ENCODE data around the gene RGSL1. TPM values are rescaled to one million over a fixed set of nuclear protein-coding genes. Genes with fewer than 3 reads are reported as not detected.

RGSL1 gene
- polyA plus RNA-seq, 1 donor from 2014 or later: not detected

- H2AFZ ChIP-seq (ENCODE audit: low read depth, low read length): no peak overlapping the region
- no peaks in the 10 kb centered on the region for H3K9me2 ChIP-seq (ENCODE audit: insufficient read depth, low read length)
- H3K36me3 ChIP-seq (ENCODE audit: insufficient read depth, low read length): no peaks in the 10 kb centered on the region
- H3K9ac ChIP-seq (ENCODE audit: low read length): no peak overlapping the region
- no peak overlapping the region for H3K4me2 ChIP-seq (ENCODE audit: low read length)
- H3K79me2 ChIP-seq (replicated peaks; ENCODE audit: insufficient read depth, low read length): no peaks in the 10 kb centered on the region
- no peak overlapping the region for H3K4me3 ChIP-seq (ENCODE audit: low read length)
- H3K27ac ChIP-seq (ENCODE audit: low read length): no peak overlapping the region
- no peaks in the 10 kb centered on the region for H3F3A ChIP-seq (ENCODE audit: insufficient read depth, low read length, poor library complexity, severe bottlenecking)
- no peaks in the 10 kb centered on the region for H4K20me1 ChIP-seq (ENCODE audit: insufficient read depth)
- no peaks in the 10 kb centered on the region for H3K27me3 ChIP-seq (ENCODE audit: insufficient read depth, low read depth, low read length)
- no peak for TF ChIP-seq MXI1 (conservative IDR thresholded peaks at IDR 0.05; ENCODE audit: poor library complexity, severe bottlenecking)
- no peak for TF ChIP-seq CTCF (IDR thresholded peaks at IDR 0.05; ENCODE audit: poor library complexity, severe bottlenecking)
- no peak for TF ChIP-seq EP300 (conservative IDR thresholded peaks at IDR 0.05; ENCODE audit: poor library complexity, severe bottlenecking)
- no peak for TF ChIP-seq SMC3 (conservative IDR thresholded peaks at IDR 0.05; ENCODE audit: poor library complexity)
- no peak for TF ChIP-seq REST (IDR thresholded peaks at IDR 0.05; ENCODE audit: borderline replicate concordance)
- no peak for TF ChIP-seq RAD21 (conservative IDR thresholded peaks at IDR 0.05)
- no peak for TF ChIP-seq POLR2AphosphoS5 (IDR thresholded peaks at IDR 0.05)
- no peaks in the 10 kb centered on the region for H3K9me3 ChIP-seq (ENCODE audit: low read length)
Measured at GRCh38 chr1:182453631-182454030, 3.7 kb downstream of the RGSL1 start.

GRCh38 chr1:182457844-182458243 is 7.9 kb downstream of the RGSL1 start:
- no peaks in the 10 kb centered on the region for H3F3A ChIP-seq (ENCODE audit: insufficient read depth, low read length, poor library complexity, severe bottlenecking)
- H3K27ac ChIP-seq (ENCODE audit: low read length): no peak overlapping the region
- TF ChIP-seq CTCF (IDR thresholded peaks at IDR 0.05; ENCODE audit: poor library complexity, severe bottlenecking) (no peak), EP300 (conservative IDR thresholded peaks at IDR 0.05; ENCODE audit: poor library complexity, severe bottlenecking) (no peak), SMC3 (conservative IDR thresholded peaks at IDR 0.05; ENCODE audit: poor library complexity) (no peak), TAF1 (IDR thresholded peaks at IDR 0.05; ENCODE audit: low read depth) (no peak), REST (IDR thresholded peaks at IDR 0.05; ENCODE audit: borderline replicate concordance) (no peak), EZH2 (IDR thresholded peaks at IDR 0.05; ENCODE audit: borderline replicate concordance, insufficient read depth, low read length, poor library complexity, severe bottlenecking) (no peak), MXI1 (conservative IDR thresholded peaks at IDR 0.05; ENCODE audit: poor library complexity, severe bottlenecking) (no peak), POLR2AphosphoS5 (IDR thresholded peaks at IDR 0.05) (no peak), RAD21 (conservative IDR thresholded peaks at IDR 0.05) (no peak)

More at GRCh38 chr1:182457844-182458243, 7.9 kb downstream of the RGSL1 start:
- H2AFZ ChIP-seq (ENCODE audit: low read depth, low read length): no peak overlapping the region
- H3K9me3 ChIP-seq (ENCODE audit: low read length): no peaks in the 10 kb centered on the region
- H3K36me3 ChIP-seq (ENCODE audit: insufficient read depth, low read length): no peaks in the 10 kb centered on the region
- H3K9me2 ChIP-seq (ENCODE audit: insufficient read depth, low read length): no peaks in the 10 kb centered on the region
- no peaks in the 10 kb centered on the region for H4K20me1 ChIP-seq (ENCODE audit: insufficient read depth)
- no peak overlapping the region for H3K4me2 ChIP-seq (ENCODE audit: low read length)
- no peak overlapping the region for H3K9ac ChIP-seq (ENCODE audit: low read length)
- H3K4me3 ChIP-seq (ENCODE audit: low read length): no peak overlapping the region
- H3K27me3 ChIP-seq (ENCODE audit: insufficient read depth, low read depth, low read length): no peaks in the 10 kb centered on the region
- no peaks in the 10 kb centered on the region for H3K79me2 ChIP-seq (replicated peaks; ENCODE audit: insufficient read depth, low read length)

Measured in neural cell (in vitro differentiated cells).